GM12878 (cell line): ENCODE results near the gene TBCD. TPM values are rescaled to one million over a fixed set of nuclear protein-coding genes. Genes with fewer than 3 reads are reported as not detected.

Experiments used
- ATF2 ChIP-seq: IDR thresholded peaks from 2 replicates; pipeline ENCODE4 v1.6.1; 2012; ENCODE audit warnings: low read length, inconsistent platforms
- ELK1 ChIP-seq: IDR thresholded peaks from 2 replicates; pipeline ENCODE4 v1.6.1; 2012; ENCODE audit warnings: low read depth, low read length, improper control_type of control experiment
- MEF2A ChIP-seq: IDR thresholded peaks from 2 replicates; pipeline ENCODE4 v1.6.1; 2011; ENCODE audit warnings: low read depth, mild to moderate bottlenecking, low read length, moderate library complexity; ENCODE audit not compliant: insufficient read depth
- NFXL1 ChIP-seq: fragments of 450-650 bp; IDR thresholded peaks from 2 replicates; pipeline ENCODE4 v1.6.1; 2017; ENCODE audit warnings: antibody characterized with exemption, mild to moderate bottlenecking, borderline replicate concordance
- SMAD5 ChIP-seq: IDR thresholded peaks from 2 replicates; pipeline ENCODE4 v1.6.1; 2016; ENCODE audit warnings: antibody characterized with exemption, low read depth
- SUZ12 ChIP-seq: fragments of 200-600 bp; sonication (generic); IDR thresholded peaks from one replicate; pipeline ENCODE4 v1.6.1; 2018; ENCODE audit warnings: antibody characterized with exemption, mild to moderate bottlenecking; ENCODE audit not compliant: unreplicated experiment
- TAF1 ChIP-seq: IDR thresholded peaks from 2 replicates; pipeline ENCODE4 v1.6.1; 2011; ENCODE audit warnings: mild to moderate bottlenecking, low read depth, low read length, borderline replicate concordance
- TBL1XR1 ChIP-seq: IDR thresholded peaks from 2 replicates; pipeline ENCODE4 v1.6.1; 2012; ENCODE audit warnings: low read depth, low read length, improper control_type of control experiment
- TCF7 ChIP-seq: IDR thresholded peaks from 2 replicates; pipeline ENCODE4 v1.6.1; 2014; ENCODE audit warnings: antibody characterized with exemption, borderline replicate concordance
- YY1 ChIP-seq: IDR thresholded peaks from 2 replicates; pipeline ENCODE4 v1.6.1; 2011; ENCODE audit warnings: low read depth, mild to moderate bottlenecking, low read length
- ZBTB33 ChIP-seq: fragments of 450-650 bp; IDR thresholded peaks from 2 replicates; pipeline ENCODE4 v1.6.1; 2017; ENCODE audit warnings: mild to moderate bottlenecking
- ZBTB40 ChIP-seq: fragments of 450-650 bp; IDR thresholded peaks from 2 replicates; pipeline ENCODE4 v1.6.1; 2016; ENCODE audit warnings: mild to moderate bottlenecking, moderate library complexity, borderline replicate concordance
- polyA plus RNA-seq, 11 experiments: library from polyadenylated mRNA; depleted of rRNA in 4 of 11; unstranded in 6 of 11; stranded (reverse) in 5 of 11; fragments of >200 nt; fragmentation: Nextera tagmentation in 4 of 11; fragmentation: Illumina TruSeq in 1 of 11; extraction: Ambion mirVana in 4 of 11; extraction: Trizol in 1 of 11; gene quantifications; 1 replicate in 1 of 11; 2 replicates in 10 of 11; pipeline versions ENCODE4 v1.2.1 to v1.2.3, GENCODE V29; 2011 to 2016; ENCODE audit warnings: inconsistent platforms in 2 of 11, missing spikeins in 2 of 11, low read depth in 1 of 11
- total RNA-seq, 4 experiments: library from RNA; depleted of rRNA in 3 of 4; stranded (reverse); fragments of >200 nt in 3 of 4; fragmentation: Illumina TruSeq in 1 of 4; extraction: Trizol in 1 of 4; gene quantifications; 2 replicates each; pipeline versions ENCODE4 v1.2.1 to v1.2.3, GENCODE V29; 2013 to 2021
- TF ChIP-seq, protein P1 (sequence below): IDR thresholded peaks from 2 replicates; pipeline ENCODE4 v1.6.1; 2011; ENCODE audit warnings: low read depth, low read length, improper control_type of control experiment, borderline replicate concordance
- TF ChIP-seq, protein P2 (sequence below): fragments of 450-650 bp; IDR thresholded peaks from 2 replicates; pipeline ENCODE4 v1.6.1; 2017; ENCODE audit warnings: low read depth, mild to moderate bottlenecking, moderate library complexity
- TF ChIP-seq, protein P3 (sequence below): IDR thresholded peaks from 2 replicates; pipeline ENCODE4 v1.6.1; 2011; ENCODE audit warnings: borderline replicate concordance, low read depth, mild to moderate bottlenecking, moderate library complexity, low read length; ENCODE audit not compliant: insufficient read depth, poor library complexity, severe bottlenecking

The TBCD gene
- total and polyA plus RNA-seq, 10 of the 15 experiments (the other 5 are each of a cell fraction or from before 2014, with no cell fraction given), result 10.3 to 114 (median 52.4) TPM

DNA sequence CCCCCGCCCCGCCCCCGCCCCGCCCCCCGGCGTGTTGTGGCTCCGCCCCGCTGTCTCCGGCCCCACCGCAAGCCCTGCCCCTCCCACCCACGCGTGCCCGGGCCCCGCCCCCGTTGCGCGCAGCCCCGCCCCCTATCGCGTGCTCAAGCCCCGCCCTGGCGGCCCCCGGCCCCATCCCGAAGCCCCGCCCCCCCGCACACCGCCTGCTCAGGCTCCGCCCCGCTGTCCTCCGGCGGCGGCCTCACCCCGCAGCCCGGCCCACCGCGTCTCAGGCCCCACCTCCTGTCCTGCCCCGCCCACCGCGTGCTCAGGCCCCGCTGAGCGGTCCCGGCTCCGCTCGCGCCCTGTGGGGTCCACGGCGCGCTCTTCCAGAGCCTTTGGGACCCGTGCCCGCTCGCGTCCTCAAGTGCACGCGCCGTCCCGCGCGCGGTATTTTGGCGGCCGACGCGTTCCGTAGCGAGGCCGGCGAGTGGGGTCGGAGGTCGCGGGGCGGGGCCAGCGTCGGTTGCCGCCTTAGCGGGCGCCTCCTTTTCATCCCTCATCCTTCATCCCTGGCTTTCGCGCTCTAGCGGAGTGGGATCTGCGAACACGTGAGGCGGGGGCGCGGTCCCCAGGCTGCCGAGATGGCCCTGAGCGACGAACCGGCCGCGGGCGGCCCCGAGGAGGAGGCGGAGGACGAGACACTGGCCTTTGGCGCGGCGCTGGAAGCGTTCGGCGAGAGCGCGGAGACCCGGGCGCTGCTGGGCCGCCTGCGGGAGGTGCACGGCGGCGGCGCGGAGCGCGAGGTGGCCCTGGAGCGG lies at the start of gene TBCD (continued):
- TF ChIP-seq ZBTB40, result no peak
- TF ChIP-seq TAF1, result no peak
- TF ChIP-seq, protein P1, sequence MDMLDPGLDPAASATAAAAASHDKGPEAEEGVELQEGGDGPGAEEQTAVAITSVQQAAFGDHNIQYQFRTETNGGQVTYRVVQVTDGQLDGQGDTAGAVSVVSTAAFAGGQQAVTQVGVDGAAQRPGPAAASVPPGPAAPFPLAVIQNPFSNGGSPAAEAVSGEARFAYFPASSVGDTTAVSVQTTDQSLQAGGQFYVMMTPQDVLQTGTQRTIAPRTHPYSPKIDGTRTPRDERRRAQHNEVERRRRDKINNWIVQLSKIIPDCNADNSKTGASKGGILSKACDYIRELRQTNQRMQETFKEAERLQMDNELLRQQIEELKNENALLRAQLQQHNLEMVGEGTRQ, result no peak
- no peak for TF ChIP-seq ATF2
- TF ChIP-seq YY1, result peak; percentile 61; the same call in 1 of the 2 replicates
- TF ChIP-seq SMAD5, result no peak
- TF ChIP-seq ZBTB33, result no peak
- peak; percentile 75 for TF ChIP-seq TBL1XR1
- TF ChIP-seq, protein P2, sequence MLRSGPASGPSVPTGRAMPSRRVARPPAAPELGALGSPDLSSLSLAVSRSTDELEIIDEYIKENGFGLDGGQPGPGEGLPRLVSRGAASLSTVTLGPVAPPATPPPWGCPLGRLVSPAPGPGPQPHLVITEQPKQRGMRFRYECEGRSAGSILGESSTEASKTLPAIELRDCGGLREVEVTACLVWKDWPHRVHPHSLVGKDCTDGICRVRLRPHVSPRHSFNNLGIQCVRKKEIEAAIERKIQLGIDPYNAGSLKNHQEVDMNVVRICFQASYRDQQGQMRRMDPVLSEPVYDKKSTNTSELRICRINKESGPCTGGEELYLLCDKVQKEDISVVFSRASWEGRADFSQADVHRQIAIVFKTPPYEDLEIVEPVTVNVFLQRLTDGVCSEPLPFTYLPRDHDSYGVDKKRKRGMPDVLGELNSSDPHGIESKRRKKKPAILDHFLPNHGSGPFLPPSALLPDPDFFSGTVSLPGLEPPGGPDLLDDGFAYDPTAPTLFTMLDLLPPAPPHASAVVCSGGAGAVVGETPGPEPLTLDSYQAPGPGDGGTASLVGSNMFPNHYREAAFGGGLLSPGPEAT, result peak; percentile 45; the same call in 1 of the 2 replicates
- TF ChIP-seq SUZ12, result no peak
- TF ChIP-seq, protein P3, sequence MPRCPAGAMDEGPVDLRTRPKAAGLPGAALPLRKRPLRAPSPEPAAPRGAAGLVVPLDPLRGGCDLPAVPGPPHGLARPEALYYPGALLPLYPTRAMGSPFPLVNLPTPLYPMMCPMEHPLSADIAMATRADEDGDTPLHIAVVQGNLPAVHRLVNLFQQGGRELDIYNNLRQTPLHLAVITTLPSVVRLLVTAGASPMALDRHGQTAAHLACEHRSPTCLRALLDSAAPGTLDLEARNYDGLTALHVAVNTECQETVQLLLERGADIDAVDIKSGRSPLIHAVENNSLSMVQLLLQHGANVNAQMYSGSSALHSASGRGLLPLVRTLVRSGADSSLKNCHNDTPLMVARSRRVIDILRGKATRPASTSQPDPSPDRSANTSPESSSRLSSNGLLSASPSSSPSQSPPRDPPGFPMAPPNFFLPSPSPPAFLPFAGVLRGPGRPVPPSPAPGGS, result no peak
- no peak for TF ChIP-seq ELK1
- no peak for TF ChIP-seq MEF2A
- no peak; the same call in 1 of the 2 replicates for TF ChIP-seq NFXL1
- TF ChIP-seq TCF7, result no peak
